NT2/D1 (cell line): ENCODE results near the gene NDC80.

Experiments used
- DNase-seq: peaks from one replicate; pipeline ENCODE4 v3.0.0-alpha.2; 2011; ENCODE audit warnings: low read depth, low spot score
- H3K27me3 ChIP-seq: 2 replicates; pipeline ENCODE4 v1.6.0; 2011; ENCODE audit warnings: mild to moderate bottlenecking; ENCODE audit not compliant: insufficient read length, insufficient read depth
- H3K36me3 ChIP-seq: 2 replicates; pipeline ENCODE4 v1.6.1; 2011; ENCODE audit warnings: mild to moderate bottlenecking, low read length, mixed read lengths; ENCODE audit not compliant: insufficient read depth, insufficient read length
- H3K4me1 ChIP-seq: 2 replicates; pipeline ENCODE4 v1.5.1; 2011; ENCODE audit not compliant: insufficient read depth, insufficient read length
- H3K4me3 ChIP-seq: 2 replicates; pipeline ENCODE4 v1.5.1; 2011; ENCODE audit warnings: low read depth; ENCODE audit not compliant: insufficient read length
- H3K9ac ChIP-seq: 2 replicates; pipeline ENCODE4 v1.6.0; 2011; ENCODE audit warnings: low read depth; ENCODE audit not compliant: insufficient read length
- H3K9me3 ChIP-seq: 2 replicates; pipeline ENCODE4 v1.5.1; 2011; ENCODE audit warnings: mild to moderate bottlenecking, low read length; ENCODE audit not compliant: insufficient read depth
- SUZ12 ChIP-seq: IDR thresholded peaks from 2 replicates; pipeline ENCODE4 v1.6.1; 2011; ENCODE audit not compliant: insufficient read length, insufficient read depth; ENCODE audit errors: extremely low read depth
- YY1 ChIP-seq: IDR thresholded peaks from 2 replicates; pipeline ENCODE4 v1.6.1; 2011; ENCODE audit not compliant: insufficient read length, insufficient read depth
- ZNF274 ChIP-seq: IDR thresholded peaks from 2 replicates; pipeline ENCODE4 v1.6.1; 2011; ENCODE audit warnings: mild to moderate bottlenecking, low read depth, low read length

NDC80 gene

DNA sequence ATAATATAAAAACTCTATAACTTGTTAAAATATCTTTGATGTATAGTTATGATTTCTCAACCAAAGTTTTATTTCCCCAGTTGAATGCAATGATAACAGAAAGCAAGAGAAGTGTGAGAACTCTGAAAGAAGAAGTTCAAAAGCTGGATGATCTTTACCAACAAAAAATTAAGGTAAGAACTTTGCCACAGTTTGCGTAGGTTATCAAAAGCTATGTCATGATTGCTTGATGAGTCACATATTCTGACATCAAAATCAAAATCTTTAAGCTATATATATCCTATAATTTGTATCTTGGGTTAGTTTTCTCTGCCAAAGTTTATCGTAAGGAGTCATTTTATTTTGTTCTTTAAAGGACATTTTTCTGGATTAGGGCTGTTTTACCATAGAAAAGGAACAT is 35.0 kb downstream of the NDC80 start:
- DNase-seq: no peak
- Histone ChIP-seq H3K27me3 (no peaks in the 10 kb centered on the region), H3K36me3 (peaks cover 47% of the 10 kb centered on the region), H3K9ac (no peak overlapping the region), H3K4me1 (no peaks in the 10 kb centered on the region), H3K9me3 (no peaks in the 10 kb centered on the region), H3K4me3 (no peak overlapping the region)
- TF ChIP-seq YY1 (no peak), ZNF274 (no peak), SUZ12 (no peak)

DNA sequence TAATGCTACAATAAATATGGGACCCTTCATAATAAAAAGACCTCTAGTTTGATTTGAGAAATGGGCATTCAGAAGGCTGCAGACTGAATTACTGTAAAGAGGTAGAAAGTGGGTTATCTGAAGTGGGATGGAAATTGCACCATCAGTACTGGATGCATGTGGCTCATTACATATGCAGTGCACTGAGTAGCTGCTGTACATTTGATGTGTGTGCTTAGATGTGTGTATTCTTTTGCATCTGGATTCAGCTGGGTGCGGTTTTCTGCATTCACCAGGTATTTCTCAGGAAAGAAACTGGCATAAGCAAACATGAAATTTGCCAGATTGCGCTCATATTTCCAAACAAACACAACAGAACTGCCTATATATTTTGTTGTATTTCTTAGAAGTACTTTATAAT is 38.2 kb downstream of the NDC80 start:
- Histone ChIP-seq H3K9ac (no peak overlapping the region), H3K27me3 (no peaks in the 10 kb centered on the region), H3K36me3 (peaks cover 43% of the 10 kb centered on the region), H3K4me1 (no peaks in the 10 kb centered on the region), H3K9me3 (no peaks in the 10 kb centered on the region), H3K4me3 (no peak overlapping the region)
- no peak for DNase-seq
- no peak for TF ChIP-seq SUZ12
- no peak for TF ChIP-seq YY1
- no peak for TF ChIP-seq ZNF274

DNA sequence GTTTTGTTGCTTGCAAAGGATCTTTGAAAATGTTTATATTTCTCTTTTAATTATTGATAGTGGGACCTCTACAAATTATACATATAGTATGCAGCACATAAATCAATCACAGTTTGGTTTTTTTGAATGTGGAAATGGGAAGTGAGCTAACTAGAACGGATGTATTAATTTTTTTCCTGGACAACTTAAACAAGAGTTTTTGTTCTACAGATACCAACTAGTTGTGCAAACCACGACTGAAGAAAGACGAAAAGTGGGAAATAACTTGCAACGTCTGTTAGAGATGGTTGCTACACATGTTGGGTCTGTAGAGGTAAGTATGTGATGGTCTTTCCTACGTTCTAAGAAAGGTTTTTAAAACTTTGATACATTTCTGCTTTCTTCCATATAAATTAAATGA is 39.2 kb downstream of the NDC80 start:
- TF ChIP-seq SUZ12 (no peak), YY1 (no peak), ZNF274 (no peak)
- no peak for DNase-seq
- H3K27me3 ChIP-seq: no peaks in the 10 kb centered on the region
- no peak overlapping the region for H3K9ac ChIP-seq
- no peak overlapping the region for H3K4me3 ChIP-seq
- no peaks in the 10 kb centered on the region for H3K4me1 ChIP-seq
- H3K36me3 ChIP-seq: peaks cover 52% of the 10 kb centered on the region
- H3K9me3 ChIP-seq: no peaks in the 10 kb centered on the region

DNA sequence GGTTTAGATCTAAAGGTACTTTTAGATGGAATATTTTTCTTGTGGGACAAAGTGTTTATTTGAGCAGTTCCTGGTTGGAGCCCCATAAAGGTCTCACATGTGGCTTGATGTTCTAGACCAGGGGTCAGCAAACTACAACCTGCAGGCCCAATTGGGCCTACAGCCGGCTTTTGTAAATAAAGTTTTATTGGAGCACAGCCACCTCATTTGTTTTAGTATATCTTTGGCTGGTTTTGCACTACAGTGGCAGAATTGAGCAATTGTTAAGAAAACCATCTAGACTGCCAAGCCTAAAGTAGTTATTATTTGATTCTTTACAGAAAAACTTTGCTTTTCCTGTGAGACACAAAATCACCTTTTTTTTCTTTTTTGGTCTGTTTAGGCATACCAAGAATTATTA is 41.6 kb downstream of the NDC80 start:
- Histone ChIP-seq H3K4me3 (no peak overlapping the region), H3K27me3 (no peaks in the 10 kb centered on the region), H3K36me3 (peaks cover 55% of the 10 kb centered on the region), H3K9me3 (no peaks in the 10 kb centered on the region), H3K4me1 (no peaks in the 10 kb centered on the region), H3K9ac (no peak overlapping the region)
- TF ChIP-seq SUZ12: no peak
- no peak for TF ChIP-seq ZNF274
- no peak for TF ChIP-seq YY1
- DNase-seq: no peak

DNA sequence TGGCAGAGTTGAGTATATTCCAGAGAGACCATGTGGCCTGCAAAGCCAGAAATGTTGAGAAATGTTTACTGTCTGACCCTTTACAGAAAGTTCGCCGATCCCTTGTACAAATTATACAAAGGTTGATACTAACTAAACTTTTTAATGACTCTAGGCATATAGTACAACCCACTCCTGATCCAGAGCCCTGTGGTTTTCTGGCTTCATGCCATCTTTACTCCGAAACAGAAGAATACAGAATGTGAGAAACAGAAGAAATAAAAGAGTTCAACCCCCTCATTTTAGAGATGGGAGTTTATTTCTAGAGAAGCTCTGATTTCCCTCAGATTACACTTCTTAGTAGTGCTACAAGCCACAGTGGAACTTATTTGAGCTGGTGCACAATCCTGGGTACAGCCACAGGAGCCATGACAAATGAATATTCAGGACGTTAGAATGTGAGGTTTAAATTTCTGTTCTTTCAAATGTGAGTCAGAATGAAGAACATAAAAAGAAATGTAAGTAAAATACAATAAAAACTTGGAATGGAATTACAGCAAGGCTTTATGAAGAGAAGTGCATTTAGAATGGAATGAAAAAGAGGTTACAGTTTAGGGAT is 46.1 kb downstream of the NDC80 start:
- H3K4me3 ChIP-seq: no peak overlapping the region
- no peaks in the 10 kb centered on the region for H3K9me3 ChIP-seq
- no peaks in the 10 kb centered on the region for H3K4me1 ChIP-seq
- H3K27me3 ChIP-seq: no peaks in the 10 kb centered on the region
- no peak for TF ChIP-seq YY1
- TF ChIP-seq SUZ12: no peak
- TF ChIP-seq ZNF274: no peak
- no peak for DNase-seq
- peaks cover 30% of the 10 kb centered on the region for H3K36me3 ChIP-seq
- no peak overlapping the region for H3K9ac ChIP-seq

DNA sequence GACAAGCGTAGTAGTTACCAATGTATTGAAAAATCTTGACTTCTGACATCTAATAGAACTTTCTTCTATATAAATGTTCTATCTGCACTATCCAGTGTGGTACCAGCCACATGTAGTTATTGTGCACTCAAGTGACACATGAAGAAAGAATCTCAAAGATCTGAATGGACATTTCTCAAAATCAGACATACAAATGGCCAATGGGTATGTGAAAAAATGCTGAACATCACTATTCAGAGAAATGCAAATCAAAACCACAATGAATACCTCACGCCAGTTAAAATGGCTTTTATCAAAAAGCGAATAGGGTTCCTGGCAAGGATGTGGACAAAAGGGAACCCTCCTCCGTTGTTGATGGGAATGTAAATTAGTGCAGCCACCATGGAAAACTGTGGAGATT is 46.7 kb downstream of the NDC80 start:
- Histone ChIP-seq H3K27me3 (no peaks in the 10 kb centered on the region), H3K9me3 (no peaks in the 10 kb centered on the region), H3K9ac (no peak overlapping the region), H3K4me3 (no peak overlapping the region), H3K4me1 (no peaks in the 10 kb centered on the region), H3K36me3 (peaks cover 25% of the 10 kb centered on the region)
- DNase-seq: no peak
- no peak for TF ChIP-seq SUZ12

DNA sequence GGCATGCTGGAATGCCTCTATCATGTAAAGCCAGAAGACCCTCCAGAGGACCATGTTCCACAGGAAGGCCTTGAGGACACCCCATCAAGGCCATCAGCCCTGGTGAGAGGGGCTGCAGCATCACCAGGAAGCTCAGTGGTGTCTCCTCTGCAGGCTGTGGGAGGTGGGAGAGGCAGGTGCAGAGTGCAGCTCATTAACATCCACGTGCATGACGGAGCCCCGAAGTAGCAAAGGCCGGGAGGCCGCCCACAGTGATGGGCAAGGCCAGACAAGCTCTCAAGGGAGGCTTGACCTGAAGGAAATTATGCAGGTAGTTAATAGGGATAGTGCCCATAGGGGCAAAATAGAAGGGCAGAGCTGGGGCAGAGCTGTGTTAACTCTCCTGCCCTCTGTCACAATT is 53.9 kb downstream of the NDC80 start:
- no peak overlapping the region for H3K4me3 ChIP-seq
- TF ChIP-seq YY1: no peak
- TF ChIP-seq SUZ12: no peak
- no peak for TF ChIP-seq ZNF274
- no peaks in the 10 kb centered on the region for H3K4me1 ChIP-seq
- no peak for DNase-seq
- no peak overlapping the region for H3K9ac ChIP-seq
- no peaks in the 10 kb centered on the region for H3K36me3 ChIP-seq
- no peaks in the 10 kb centered on the region for H3K9me3 ChIP-seq
- no peaks in the 10 kb centered on the region for H3K27me3 ChIP-seq

DNA sequence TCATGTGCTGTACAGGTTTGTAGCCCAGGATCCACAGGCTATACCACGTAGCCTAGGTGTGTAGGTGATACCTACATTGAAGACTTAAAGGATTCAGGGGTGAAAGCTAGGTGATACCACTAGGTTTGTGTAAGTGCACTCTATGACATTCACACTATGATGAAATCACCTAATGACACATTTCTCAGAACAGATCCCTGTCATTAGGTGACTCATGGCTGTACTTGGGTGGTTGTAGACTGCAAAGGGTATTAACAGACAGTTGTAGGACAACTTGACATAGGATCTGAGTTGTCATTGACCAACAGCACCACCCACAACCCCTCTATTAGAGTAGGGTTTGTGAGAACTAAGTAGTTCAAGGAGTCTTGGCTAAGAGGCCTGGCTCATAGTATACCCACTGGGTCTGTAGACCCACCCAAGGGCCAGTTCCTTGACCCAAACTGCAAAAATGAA is 56.5 kb downstream of the NDC80 start:
- TF ChIP-seq ZNF274 (no peak), YY1 (no peak), SUZ12 (no peak)
- Histone ChIP-seq H3K4me3 (no peak overlapping the region), H3K36me3 (no peaks in the 10 kb centered on the region), H3K4me1 (no peaks in the 10 kb centered on the region), H3K9me3 (no peaks in the 10 kb centered on the region; the same call in 1 of the 2 replicates), H3K27me3 (no peaks in the 10 kb centered on the region), H3K9ac (no peak overlapping the region)
- no peak for DNase-seq
